CD4-positive, alpha-beta T cell treated with Interferon alpha-2 for 1 hour (primary cell): Measurements from ENCODE around the gene UBE2E2.

Experiments
- DNase-seq, 2 donors: peaks; one replicate each; pipeline ENCODE4 v3.0.0-alpha.2; 2020 to 2022

The UBE2E2 gene

DNA sequence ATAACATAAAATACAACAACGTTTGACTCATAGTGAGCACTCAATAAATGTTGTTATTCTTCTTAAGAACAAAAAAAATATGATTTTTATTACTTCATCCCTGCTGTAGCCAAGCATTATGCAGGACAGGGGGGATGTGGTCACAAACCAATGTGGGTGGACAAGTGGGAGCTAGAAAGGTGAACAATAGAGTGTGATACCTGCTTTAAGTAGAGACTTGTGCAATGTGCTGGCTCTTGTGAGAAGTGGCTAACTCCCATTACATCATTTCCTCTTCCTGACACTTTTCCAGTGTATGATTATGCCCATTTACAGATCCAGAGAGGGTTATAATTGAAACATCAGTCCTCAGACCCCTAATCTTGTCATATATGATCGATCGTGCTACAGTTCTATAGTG is 193.6 kb downstream of the UBE2E2 start:
- no peak for DNase-seq

DNA sequence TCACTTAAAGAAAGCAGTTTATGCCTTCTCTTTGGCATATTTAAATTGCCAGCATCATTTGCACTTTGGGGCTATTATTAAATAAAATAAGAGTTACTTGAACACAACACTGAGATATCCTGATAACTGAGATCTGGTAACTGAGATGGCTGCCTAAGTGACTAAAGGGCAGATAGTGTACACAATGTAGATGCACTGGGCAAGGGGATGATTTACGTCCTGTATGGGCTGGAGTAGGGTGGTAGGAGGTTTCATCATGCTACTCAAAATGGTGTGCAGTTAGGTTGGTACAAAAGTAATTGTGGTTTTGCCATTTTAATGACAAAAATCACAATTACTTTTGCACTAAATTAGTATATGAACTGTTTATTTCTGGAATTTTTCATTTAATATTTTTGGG is 196.1 kb downstream of the UBE2E2 start:
- DNase-seq: no peak

DNA sequence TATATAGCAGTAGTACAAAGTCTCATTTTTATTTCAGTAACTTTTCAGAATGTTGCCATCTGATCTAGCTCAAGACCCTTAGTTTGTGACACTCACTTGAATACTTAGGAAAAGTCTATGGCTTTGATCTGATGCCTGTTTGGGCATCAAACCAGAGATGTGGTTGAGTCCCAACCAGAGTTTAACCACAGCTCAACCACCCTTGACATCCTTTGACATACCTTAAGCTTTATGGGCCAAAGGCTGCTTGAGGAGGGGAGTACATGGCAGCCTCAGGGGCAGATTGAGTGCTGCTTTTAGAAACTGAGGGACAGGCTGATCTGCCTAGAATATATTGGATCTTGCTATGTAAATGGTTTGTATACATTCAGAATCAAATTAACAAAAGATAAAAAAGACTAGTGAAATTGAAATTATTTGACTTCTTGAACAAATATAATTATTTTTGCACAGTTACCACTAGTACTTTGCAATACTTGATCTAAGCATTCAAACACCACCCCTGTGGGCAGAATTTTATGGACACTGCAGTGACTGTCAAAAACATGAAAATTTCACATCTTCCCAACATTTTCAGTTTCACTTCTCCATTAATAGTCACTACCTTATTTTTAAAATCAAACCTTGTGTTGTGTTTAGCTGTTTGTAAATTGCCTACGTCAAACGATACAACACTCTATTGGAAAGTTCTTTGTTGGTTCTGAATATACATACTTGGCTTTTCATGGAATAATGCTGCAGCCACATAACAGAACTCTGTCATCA is 199.8 kb downstream of the UBE2E2 start:
- DNase-seq: no peak

DNA sequence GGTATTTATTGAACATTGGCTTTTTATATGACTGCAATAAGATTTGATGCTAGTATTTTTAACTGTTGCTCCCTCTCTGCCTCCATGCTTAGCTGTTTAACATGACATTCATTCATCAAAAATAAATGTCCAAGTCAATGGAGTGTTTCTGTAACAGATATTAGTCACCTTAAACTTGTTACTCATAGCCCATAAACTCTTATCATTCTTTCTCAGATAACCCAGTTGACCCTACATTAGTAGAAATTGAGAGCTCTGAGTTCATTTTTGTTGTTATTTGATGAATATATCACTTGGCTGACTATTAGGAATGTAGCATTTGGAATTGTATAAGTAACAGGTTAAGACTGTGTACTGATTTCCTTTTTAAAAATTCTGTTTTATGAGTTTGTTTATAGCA is 201.1 kb downstream of the UBE2E2 start:
- DNase-seq: no peak

DNA sequence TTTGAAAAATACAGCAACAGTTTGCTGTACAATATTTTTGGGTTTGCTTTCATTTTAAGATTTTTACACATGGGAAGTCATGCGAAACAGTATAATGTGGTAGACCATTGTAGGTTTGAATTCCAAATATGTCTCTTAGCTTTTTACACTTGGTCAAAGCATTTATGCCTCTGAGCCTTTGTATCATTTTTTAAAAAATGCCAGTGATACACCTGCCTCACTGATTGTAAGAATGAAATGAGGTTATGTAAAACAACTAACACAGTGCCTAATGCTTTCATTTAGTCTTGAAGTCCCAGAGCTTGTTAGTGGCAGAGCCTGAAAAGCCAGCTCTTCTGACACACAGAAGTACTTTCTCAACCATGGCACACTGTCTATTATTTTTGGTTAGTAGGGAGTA is 202.0 kb downstream of the UBE2E2 start:
- DNase-seq: no peak

DNA sequence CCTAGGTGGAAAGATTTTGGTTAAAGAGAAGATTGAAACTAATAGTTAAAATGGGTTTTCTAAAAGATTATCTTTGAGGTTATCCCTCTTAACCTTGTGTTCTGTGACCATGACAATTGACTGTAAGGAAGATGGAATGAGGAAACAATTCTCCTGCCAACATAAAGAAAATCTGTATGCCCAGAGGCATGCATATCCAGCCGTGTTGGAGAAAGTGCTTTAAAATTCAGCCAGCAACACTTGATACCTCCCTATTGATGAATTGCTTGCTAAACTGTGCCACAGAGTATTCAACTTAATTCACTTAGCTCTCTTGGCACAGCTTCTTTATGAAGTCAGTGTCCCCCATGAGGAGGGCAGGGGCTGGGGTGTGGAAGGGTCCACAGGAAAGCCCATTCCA is 203.5 kb downstream of the UBE2E2 start:
- no peak for DNase-seq

DNA sequence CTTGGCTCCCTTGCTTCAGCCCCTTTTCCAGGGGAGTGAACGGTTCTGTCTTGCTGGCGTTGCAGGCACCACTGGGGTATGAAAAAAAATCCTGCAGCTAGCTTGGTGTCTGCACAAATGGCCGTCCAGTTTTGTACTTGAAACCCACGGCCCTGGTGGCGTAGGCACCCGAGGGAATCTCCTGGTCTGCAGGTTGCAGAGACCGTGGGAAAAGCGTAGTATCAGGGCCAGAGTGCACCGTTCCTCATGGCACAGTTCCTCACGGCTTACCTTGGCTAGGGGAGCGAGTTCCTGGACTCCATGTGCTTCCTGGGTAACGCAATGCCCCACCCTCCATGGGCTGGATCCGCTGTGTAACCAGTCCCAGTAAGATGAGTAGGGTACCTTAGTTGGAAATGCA is 214.9 kb downstream of the UBE2E2 start:
- DNase-seq: no peak

DNA sequence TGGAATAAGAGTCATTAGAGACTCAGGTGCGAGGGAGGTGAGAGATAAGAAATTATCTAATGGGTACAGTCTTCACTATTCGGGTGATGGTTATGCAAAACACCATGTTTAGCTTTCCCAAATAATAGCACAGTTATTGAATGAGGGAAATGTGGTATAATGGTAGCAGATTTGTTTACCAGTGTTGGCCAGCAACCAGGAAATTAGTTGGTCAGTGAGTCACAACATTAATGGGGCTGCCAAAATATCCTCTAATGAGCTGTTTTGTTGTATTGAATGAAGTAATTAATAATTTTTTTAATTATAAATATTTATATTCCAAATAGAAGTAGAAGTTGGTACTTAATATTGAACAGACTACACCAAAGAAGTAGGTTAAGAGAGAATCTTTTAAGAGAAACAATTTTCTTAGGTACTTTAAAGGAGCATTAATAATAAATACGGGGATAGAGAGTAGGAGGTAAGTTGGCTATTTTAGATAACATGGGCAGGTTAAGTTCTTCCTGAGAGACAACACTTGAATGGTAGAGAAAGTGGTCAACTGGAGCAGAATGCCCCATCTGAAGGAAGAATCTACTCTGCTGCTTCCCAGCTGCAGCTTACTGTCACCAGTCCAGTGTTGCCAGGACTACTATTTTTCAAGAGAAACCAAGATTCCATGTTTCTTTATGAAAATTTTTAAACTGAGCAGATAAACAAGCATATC is 218.8 kb downstream of the UBE2E2 start:
- no peak for DNase-seq

DNA sequence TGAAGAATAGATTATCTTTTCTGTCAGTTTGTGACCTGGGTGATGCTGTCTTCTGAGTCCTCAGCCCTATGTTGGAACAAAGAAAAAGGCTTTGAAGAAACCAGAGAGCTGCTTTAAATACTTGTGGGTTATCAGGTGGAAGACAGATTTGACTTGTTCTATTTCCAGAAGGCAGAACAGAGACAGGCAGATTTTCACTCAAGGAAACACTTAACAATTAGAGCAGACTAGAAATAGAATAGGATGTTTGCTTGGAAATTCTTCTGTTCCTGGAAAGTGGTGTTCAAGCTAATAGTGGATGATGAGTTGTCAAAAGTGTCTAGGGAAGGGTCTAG is 219.4 kb downstream of the UBE2E2 start:
- no peak for DNase-seq

DNA sequence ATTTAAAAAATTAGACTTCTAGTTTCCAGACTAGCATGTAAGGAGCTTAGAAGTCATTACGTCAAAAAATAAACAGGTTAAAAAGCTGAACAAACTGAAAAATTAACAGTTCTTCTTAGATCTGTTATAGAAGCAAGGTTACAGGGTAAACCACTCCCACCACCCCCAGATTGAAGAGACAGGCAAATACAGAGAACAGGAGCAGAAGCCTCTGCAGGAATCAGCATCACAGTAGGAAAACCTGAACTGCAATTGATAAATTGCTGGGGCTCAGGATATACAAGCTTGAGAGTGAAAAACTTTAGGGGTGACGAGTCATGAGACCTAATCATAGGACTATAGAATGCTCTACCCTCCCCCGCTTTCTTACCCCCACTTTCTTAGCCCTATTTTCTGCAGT is 222.3 kb downstream of the UBE2E2 start:
- no peak for DNase-seq

DNA sequence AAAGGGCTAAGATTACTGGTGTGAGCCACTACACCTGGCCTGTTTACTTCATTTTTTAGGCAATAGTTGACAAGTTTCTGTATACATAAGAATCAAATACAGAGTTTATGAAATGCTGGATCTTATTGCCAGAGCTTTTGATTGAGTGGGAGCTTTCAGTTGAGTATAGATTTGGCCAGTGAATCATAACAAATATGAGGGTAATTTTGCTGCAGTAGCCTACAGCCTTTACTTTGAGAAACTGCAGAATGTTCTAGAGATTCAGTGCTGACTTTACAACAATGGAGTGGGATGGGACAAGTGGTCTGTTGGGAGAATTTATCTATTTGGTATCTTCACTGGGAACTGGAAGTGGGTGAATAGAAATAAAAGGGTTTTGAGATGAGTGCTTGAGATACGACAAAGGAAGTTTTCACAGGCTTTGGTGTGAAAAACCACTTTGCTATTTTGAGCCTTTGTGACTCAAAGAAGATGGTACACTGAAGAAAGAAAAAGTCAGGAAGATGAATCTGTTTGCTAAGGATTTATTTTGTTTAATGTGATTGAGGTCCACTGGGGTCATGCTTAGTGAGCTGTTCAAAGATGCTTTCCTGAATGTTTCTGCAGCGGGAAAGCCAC is 227.8 kb downstream of the UBE2E2 start:
- DNase-seq: no peak

DNA sequence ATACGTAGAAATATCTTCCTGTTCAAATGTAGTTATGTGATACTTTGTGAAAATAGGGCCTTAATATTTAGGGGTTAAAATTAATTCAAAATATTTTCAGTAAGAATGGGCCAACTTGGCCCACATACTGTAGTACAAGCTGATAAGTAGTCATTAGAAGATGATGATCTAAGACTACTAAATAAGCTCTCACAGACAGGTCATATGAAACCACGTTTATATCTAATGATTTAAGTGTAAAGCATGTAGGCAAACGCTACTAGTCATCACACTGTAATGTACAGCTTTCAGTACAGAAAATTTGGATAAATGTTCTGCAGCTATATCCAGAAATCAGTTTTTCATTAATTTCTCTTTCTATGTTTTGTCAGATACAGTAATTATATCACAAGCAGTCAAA is 228.6 kb downstream of the UBE2E2 start:
- no peak for DNase-seq

DNA sequence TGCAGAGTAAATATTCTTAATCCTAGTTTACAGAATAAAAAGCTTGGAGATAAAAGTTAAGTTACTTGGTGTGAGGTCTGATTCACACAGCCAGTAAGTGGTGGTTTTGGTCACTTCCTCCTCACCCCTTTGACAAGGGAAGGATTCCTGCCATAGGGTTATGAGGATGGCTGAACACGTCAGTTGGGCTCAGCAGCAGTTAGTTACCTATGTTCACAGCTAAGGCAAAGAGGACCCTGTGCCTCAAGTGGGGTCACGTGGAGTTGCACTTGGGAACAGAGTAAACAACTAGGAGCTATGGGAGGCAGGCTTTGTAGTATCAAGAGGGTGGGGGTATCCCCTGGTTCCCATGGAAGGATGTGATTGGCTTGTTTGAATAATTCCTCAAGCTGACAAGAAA is 232.2 kb downstream of the UBE2E2 start:
- DNase-seq: no peak

DNA sequence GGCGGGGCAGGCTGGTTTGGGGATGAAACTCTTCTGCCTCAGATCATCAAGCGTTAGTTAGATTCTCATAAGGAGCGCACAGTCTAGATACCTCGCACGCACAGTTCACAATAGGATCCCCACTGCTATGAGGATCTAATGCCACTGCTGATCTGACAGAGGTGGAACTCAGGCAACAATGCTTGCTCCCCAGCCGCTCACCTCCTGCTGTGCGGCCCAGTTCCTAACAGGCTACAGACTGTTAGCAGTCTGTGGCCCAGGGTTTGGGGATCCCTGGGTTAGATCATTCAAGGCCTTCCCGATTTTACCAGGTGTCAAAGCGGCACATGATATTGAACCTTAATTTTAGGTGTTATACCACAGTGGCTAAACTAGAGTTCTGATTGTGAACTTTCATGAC is 232.8 kb downstream of the UBE2E2 start:
- no peak for DNase-seq

DNA sequence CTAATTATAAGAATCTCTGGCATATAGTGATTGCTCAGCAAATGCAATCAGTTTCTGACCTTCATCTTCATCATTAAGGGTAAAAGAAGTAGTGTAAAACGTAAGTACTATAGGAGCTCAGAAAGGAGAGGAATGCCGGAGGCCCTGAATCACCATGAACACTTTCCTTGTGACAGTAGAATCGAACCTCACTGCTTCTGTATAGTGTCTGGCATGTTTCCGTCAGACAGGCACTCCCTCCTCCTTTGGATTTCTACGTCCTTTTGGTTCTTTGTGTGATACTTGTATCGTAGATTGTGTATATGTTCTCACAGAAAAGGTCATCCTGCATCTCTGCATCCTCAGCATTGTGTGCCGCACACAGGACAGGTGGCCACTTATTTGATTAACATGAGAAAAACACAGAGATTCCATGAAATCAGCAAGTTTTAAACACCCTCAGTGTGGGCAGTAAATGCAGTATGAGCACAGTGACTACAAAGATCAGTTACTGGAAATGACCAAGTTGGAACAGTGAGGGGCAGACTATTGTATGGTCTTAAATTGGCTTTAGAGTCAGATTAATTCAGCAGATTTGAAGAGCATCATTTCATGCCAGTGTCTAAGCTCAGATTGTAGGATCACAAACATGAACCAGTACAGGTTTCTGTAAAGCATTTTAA is 234.5 kb downstream of the UBE2E2 start:
- DNase-seq: no peak

DNA sequence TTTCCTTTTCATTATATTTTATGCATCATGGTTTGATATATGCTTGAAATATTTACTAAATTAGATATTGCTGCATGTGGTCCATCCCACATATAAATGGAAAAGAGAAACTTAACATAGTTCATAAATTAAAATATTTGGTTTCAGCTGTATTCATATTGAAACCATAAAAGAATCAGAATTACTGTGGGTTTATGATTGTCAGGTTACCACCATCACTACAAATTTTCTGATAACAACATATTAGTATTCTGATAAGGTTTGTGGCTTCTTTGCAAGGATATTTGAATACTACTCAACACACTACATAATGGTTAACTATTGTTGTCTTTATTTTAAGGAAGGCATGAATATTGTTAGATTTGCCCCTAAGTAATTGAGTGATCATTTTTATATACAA is 235.5 kb downstream of the UBE2E2 start:
- DNase-seq: no peak

DNA sequence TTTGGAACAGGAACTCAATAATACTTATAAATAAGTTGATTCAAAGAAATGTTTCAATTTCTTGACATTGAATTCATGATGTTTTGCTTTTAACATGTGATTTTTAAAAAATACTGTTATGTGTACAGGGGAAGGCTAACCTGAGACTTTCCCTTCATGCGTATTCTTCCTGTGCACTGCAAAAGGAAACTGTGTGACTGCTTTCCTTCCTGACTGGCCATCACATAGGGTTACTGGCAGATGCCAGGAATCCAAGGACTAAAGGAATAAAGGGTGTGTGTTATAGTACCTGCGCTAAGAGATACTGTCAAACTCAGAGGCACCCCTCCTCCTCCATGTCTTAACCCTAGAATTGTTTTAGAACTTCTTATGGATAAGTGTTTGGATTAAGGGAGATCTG is 236.0 kb downstream of the UBE2E2 start:
- DNase-seq: no peak

DNA sequence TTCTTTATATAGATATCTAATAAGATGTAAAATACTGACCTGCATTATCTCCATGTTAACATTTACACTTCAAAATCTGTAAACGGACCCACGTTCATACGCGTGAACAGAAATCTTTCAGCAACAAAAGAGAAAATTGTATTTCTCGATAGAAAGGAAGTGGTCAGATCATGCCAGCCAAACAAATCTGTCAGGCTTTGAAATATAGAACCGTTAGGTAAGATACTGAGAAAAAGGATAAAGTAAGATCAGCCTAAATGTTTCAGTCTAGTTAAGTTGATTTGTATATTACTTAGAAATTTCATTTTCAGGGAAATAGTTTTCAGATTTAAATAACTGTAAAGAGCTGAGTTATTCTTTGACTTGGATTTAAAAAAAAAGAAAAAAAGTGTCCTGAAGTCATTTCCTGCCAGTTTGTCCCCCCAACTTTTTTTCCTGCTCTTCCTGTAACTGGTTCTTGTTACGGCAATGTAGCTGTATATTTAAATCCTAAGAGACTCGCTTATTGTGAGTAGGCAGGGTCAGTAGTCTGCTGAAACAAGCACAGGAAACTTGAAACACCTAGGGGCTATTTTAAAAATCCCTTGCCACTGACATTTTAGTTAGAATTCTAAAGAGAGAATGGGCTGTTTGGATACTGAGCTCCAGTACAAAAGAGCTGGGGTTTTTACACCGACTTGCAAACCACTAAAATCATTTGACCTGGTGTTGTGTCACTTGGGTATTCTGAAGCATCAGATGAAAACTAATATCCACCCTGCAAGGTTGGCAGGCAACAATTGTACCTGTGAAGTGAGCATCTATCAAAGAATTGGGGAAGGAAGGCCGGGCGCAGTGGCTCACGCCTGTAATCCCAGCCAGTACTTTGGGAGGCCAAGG is 237.5 kb downstream of the UBE2E2 start:
- peak in 1 of 2 donors; percentile 19 for DNase-seq

DNA sequence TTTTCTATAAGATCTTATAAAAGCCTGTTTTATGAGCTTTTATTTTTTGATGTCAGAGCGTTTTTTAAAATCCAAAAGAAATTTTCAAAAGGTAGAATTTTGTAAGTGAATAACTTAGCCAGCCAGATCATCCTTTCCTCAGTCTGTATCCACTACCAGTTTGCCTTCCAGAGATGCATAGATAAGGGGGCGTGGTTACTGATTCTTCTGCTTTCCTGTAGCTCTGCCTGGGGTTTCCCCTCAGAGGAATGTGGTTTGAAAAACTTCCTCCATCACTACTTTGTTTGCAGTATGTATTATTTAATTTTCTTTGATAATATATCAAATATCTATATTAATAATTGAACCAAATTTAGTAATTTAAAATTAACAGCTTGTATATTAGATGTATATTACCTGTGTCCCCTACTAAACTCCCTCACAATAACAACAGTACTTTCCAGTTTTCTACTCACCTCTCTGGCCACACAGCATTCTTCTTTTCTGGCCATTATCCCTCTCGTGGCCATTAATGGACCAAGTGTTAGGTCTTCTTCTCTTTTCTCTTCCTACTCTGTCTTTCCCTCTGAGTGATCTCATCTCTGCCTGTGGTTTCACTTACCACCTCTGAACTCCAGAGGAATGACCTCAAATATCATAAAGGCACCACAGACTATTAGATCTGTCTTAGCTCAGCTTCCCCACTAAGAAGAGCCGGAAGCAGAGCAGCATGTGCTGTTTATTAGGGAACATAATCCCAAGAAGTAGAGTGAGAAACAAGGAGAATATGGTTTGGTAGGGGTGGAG is 239.7 kb downstream of the UBE2E2 start:
- peak; percentile 32 to 46 for DNase-seq

DNA sequence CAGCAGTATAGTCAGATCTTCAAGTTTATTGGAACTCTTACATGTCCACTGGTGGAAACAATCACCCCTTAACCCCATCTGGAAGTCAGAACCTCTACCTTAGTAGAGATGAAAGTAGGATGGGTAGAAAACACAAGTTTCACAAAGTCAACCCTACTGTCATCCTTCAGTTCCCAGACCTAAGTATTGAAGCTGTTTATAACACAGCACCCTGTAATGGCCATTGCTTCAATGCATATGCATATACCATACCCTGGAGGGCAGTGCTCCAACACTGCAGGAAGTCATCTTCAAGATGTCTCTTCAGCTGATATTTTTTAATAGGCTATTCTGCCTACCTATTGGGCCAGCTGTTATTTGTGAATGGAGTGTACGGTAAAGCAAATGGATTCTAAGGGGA is 241.3 kb downstream of the UBE2E2 start:
- DNase-seq: no peak

DNA sequence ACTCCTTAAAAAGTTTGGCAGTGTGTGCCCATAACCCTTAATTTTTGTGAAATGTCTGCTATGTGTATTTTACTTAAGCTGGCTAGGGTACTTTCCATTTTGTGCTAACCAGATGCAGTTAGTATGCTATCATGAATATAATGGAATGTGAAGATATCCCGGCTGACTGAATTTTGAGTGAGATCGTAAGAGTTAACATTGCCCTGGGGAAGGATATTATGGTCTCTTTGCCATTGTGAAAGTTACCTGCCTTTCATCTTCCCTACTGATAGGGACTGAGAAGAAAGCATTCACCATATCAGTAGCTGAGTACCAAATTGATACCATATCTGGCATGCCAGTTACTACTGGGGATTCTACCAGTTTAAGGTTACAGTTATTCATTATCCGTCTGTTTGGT is 243.2 kb downstream of the UBE2E2 start:
- no peak for DNase-seq

DNA sequence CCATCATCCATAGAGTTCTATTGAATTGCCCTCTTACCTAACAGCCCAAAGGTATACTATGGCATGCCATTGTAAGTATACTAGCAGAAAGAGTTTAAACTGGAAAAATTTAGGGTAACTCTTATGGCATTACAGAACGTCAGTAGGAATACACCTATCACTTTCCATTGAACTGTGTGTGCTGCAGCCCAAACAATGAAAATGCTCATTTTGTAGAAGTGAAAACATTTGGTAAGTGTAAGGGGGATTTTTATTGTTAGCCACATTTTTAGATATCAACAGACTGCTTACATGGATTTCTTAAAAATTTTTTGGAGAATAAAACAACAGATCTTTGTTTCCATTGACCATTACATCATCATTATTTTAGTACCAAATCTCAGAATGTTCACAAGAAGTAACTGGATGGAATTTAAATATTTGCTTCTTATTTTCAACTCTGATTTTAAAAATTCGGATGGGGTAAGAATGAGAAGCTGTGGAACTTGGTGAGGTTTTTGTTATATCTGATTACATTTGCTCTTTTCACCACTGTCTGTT is 245.9 kb downstream of the UBE2E2 start:
- DNase-seq: no peak
